ENCODE results near the gene ETV6. TPM values are rescaled to one million over a fixed set of nuclear protein-coding genes. Genes with fewer than 3 reads are reported as not detected.

The ETV6 gene
- total RNA-seq, 1 donor from 2014 or later = 14.7 TPM

DNA sequence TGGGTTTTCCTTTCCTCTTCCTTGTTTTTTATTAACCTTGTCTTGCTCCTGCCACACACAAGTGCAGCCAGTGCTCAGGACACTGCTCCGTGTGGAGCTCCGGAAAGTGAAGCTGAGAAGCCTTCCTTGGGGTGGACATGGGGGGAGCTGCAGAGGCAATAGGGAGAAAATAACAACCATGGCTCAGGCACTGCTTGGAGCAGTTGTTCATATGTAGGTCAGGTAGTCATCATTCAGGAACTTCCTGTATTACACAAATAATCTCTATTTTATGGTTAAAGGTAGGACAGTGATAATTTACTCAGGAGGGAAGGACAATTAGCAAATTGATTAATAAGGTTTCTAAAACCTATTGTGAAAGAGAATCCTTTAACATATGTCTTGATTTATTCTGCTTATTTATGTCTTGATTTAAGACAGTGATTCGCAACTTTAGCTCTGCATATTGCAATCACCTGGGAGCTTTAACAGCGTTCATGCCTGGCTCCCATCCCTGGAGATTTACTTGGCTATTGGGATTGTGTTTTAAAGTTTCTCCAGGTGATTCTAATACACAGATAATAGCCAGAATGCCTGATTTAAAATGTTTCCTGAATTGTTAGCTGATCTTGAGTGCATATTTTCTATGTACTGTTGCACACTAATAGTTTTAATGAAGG is 92.1 kb downstream of the ETV6 start:
- intact Hi-C loops (cut with DNase I) = no loop called here
- DNase-seq (ENCODE audit: extremely low spot score in 2 of 2) = no peak
- H3K9me3 ChIP-seq = no peaks in the 10 kb centered on the region
- H3K36me3 ChIP-seq = no peaks in the 10 kb centered on the region
- peaks cover 22% of the 10 kb centered on the region for H3K4me1 ChIP-seq
- TF ChIP-seq POLR2A (IDR thresholded peaks at IDR 0.05) = no peak
- H3K4me3 ChIP-seq = no peak overlapping the region
- H3K27me3 ChIP-seq = no peaks in the 10 kb centered on the region
- no peak overlapping the region for H3K27ac ChIP-seq

GRCh38 chr12:11743423-11744409 is 94.2 kb downstream of the ETV6 start:
- Histone ChIP-seq H3K4me1 (peaks cover 22% of the 10 kb centered on the region), H3K27ac (no peak overlapping the region), H3K36me3 (no peaks in the 10 kb centered on the region), H3K27me3 (no peaks in the 10 kb centered on the region), H3K9me3 (no peaks in the 10 kb centered on the region), H3K4me3 (no peak overlapping the region)
- TF ChIP-seq POLR2A (IDR thresholded peaks at IDR 0.05) (no peak), POLR2AphosphoS5 (IDR thresholded peaks at IDR 0.05; ENCODE audit: insufficient read depth in 1 of 2, low read depth in 1 of 2) (no peak), CTCF (IDR thresholded peaks at IDR 0.05) (no peak)
- no peak for DNase-seq (ENCODE audit: extremely low spot score in 2 of 2)
- intact Hi-C loops (cut with DNase I) = no loop called here

- intact Hi-C loops (cut with DNase I) = no loop called here
- Histone ChIP-seq H3K4me3 (no peak overlapping the region), H3K27me3 (no peaks in the 10 kb centered on the region), H3K27ac (no peak overlapping the region), H3K9me3 (no peaks in the 10 kb centered on the region), H3K36me3 (no peaks in the 10 kb centered on the region), H3K4me1 (peaks cover 22% of the 10 kb centered on the region)
- no peak for DNase-seq (ENCODE audit: extremely low spot score in 2 of 2)
- TF ChIP-seq CTCF (IDR thresholded peaks at IDR 0.05) (no peak), POLR2AphosphoS5 (IDR thresholded peaks at IDR 0.05; ENCODE audit: insufficient read depth in 1 of 2, low read depth in 1 of 2) (no peak), POLR2A (IDR thresholded peaks at IDR 0.05) (no peak)
Observed at GRCh38 chr12:11744410-11744801, 94.9 kb downstream of the ETV6 start.

DNA sequence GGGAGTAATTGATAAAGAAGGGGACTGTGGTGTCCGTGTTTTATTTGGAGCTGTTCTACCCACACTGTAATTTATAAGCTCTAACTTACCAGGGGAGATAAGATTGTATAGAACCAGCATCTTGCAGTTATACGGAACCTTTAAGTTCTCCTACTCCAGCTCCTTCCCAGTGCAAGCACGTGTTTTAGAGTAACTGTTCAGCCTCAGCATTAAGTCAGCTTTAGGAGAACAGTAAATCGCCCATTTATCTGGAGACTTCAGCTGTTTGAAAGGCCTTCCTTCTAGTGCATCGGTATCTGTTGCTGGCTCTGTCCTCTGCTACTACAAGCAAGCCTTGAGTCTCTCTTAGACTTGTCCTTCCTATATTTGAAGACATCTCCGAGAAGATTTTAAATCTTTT is 95.6 kb downstream of the ETV6 start:
- Histone ChIP-seq H3K9me3 (no peaks in the 10 kb centered on the region), H3K4me3 (no peak overlapping the region), H3K36me3 (no peaks in the 10 kb centered on the region), H3K4me1 (peaks cover 22% of the 10 kb centered on the region), H3K27ac (no peak overlapping the region), H3K27me3 (no peaks in the 10 kb centered on the region)
- intact Hi-C loops (cut with DNase I) = no loop called here
- DNase-seq (ENCODE audit: extremely low spot score in 2 of 2) = no peak
- no peak for TF ChIP-seq CTCF (IDR thresholded peaks at IDR 0.05)
- TF ChIP-seq POLR2AphosphoS5 (IDR thresholded peaks at IDR 0.05; ENCODE audit: insufficient read depth in 1 of 2, low read depth in 1 of 2) = no peak
- no peak for TF ChIP-seq POLR2A (IDR thresholded peaks at IDR 0.05)

DNA sequence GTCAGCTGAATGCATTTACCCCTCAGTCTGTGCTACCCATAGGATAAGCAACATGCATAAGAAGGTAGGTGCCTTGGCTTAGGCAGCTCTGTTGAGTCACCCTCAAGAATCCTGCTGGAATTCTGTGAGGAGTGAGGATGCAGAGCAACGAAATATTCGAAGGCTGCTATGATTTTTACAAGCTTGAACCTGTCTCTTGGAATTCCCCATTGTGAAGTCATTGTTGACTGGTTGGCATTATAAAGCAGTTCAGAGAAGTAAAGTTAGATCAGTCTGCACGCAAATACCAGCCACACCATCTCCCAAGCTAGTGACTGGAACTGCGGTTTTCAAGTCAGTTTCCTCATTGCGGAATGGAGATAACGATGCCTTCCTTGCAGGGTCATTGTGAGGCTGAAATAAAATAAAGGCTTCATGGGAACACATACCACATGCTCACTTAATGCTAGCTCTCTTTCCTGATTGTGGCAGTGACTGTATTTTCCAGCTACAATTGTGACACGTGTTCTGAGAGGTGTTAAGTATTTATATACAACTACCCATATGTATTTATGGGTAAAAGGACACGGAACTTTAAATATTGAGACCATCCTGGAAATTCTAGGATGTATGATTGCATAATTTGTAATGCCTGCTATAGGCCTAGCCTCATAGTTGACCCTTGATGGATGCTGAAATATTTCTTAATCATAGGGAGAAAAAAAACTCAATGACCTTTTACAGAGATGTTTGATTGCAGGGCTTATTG is 96.7 kb downstream of the ETV6 start:
- no peak for DNase-seq (ENCODE audit: extremely low spot score in 2 of 2)
- H3K27me3 ChIP-seq = no peaks in the 10 kb centered on the region
- no peak overlapping the region for H3K4me3 ChIP-seq
- no peak overlapping the region for H3K27ac ChIP-seq
- no peaks in the 10 kb centered on the region for H3K36me3 ChIP-seq
- H3K9me3 ChIP-seq = no peaks in the 10 kb centered on the region
- TF ChIP-seq CTCF (IDR thresholded peaks at IDR 0.05) = no peak
- no peak for TF ChIP-seq POLR2A (IDR thresholded peaks at IDR 0.05)
- no peak for TF ChIP-seq POLR2AphosphoS5 (IDR thresholded peaks at IDR 0.05; ENCODE audit: insufficient read depth in 1 of 2, low read depth in 1 of 2)
- H3K4me1 ChIP-seq = peaks cover 18% of the 10 kb centered on the region
- intact Hi-C loops (cut with DNase I) = no loop called here

All from vagina (tissue), 2 donors.